ENCODE data around the gene SAP30L.

Gene SAP30L

DNA sequence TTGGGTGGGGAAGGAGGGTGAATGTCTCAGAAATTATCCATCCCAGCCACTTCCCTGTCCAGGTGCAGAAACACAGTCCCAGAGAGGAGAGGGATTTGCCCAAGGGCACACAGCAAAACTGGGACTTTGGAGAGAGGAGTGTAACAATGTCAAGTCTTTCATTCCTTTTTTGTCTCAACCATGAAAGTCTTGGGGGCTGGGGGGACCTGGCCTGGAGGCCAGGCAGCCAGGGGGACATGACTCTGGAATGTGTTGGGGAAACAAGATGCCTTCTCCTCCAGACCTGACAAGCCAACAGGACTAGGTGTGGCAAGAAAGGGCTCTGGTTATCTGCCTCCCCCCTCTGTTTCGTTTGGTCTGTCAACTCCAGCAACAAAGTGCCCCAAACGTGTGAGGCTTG lies 46.1 kb downstream of the SAP30L start:
- no peak overlapping the region for H3K4me3 ChIP-seq (ENCODE audit: low read length)
- DNase-seq (ENCODE audit: low read depth, low spot score) = no peak

DNA sequence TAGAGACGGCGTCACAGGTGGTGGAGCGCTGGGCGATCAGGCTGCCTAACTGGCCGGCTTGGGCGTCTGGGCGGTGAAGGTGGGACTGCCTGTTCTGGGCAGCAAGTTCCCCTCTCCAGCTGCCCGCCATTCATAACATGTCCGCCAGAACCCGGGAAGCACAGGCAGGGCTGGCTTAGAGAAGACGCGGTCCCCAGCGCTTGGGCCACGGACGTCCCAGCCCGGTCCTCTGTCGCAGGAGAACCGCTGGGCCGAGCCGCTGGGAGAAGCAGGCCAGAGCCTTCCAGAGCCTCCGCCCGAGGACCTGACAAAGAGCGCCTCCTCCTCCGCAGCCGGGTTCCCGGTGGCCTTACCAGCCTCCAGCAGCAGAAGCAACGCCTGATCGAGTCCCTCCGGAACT lies 47.5 kb downstream of the SAP30L start:
- H3K4me3 ChIP-seq (ENCODE audit: low read length) = no peak overlapping the region
- DNase-seq (ENCODE audit: low read depth, low spot score) = no peak

GRCh38 chr5:154494036-154494435 lies 48.2 kb downstream of the SAP30L start:
- H3K4me3 ChIP-seq (ENCODE audit: low read length) = no peak overlapping the region
- DNase-seq (ENCODE audit: low read depth, low spot score) = no peak

DNA sequence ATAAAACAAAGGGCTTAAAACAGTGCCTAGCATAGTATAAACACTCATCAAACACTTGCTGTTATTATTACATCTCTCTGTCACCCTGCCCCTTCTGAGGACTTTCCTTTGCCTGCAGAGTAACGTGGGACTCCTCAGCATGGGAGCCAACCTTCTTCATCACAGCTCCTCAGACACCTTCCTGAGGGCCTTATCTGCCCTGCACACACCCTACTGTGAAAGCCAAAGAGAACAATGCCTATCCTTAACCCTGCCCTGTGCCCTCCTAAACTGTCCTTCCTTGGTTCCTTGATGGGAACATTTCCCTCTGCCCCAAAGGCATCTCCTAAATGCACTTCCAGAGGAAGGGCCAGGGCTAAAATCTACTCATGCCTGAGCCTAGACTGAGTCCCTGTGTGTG lies 52.8 kb downstream of the SAP30L start:
- DNase-seq (ENCODE audit: low read depth, low spot score) = no peak
- no peak overlapping the region for H3K4me3 ChIP-seq (ENCODE audit: low read length)

GRCh38 chr5:154498994-154499393 lies 53.2 kb downstream of the SAP30L start:
- DNase-seq (ENCODE audit: low read depth, low spot score) = no peak
- no peak overlapping the region for H3K4me3 ChIP-seq (ENCODE audit: low read length)

DNA sequence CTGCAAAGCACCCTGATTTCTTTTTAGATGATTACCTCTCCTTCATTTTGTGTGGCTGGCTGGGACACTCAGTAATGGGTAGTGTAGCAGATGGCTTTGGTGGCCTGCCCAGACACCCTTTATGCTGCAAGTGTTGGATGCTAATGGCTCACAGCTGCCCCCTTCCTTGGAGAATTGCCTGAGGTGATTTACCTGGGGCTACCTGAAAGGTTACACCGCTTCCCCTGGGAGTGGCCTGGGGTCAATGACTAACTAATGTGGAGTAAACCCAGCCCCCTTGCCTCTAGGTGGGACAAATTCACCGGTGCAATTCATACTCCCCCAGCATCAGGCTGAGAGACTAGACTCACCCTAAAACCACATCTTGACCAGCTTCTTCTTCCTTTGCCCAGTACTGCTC lies 55.8 kb downstream of the SAP30L start:
- no peak overlapping the region for H3K4me3 ChIP-seq (ENCODE audit: low read length)
- no peak for DNase-seq (ENCODE audit: low read depth, low spot score)

- no peak for DNase-seq (ENCODE audit: low read depth, low spot score)
Measured at GRCh38 chr5:154502180-154502579, 56.4 kb downstream of the SAP30L start.

GRCh38 chr5:154503698-154504039 lies 57.9 kb downstream of the SAP30L start:
- no peak overlapping the region for H3K4me3 ChIP-seq (ENCODE audit: low read length)
- no peak for DNase-seq (ENCODE audit: low read depth, low spot score)

More at GRCh38 chr5:154502180-154502579, 56.4 kb downstream of the SAP30L start:
- no peak overlapping the region for H3K4me3 ChIP-seq (ENCODE audit: low read length)

GRCh38 chr5:154505567-154505966 lies 59.8 kb downstream of the SAP30L start:
- DNase-seq (ENCODE audit: low read depth, low spot score) = no peak
- H3K4me3 ChIP-seq (ENCODE audit: low read length) = no peak overlapping the region

DNA sequence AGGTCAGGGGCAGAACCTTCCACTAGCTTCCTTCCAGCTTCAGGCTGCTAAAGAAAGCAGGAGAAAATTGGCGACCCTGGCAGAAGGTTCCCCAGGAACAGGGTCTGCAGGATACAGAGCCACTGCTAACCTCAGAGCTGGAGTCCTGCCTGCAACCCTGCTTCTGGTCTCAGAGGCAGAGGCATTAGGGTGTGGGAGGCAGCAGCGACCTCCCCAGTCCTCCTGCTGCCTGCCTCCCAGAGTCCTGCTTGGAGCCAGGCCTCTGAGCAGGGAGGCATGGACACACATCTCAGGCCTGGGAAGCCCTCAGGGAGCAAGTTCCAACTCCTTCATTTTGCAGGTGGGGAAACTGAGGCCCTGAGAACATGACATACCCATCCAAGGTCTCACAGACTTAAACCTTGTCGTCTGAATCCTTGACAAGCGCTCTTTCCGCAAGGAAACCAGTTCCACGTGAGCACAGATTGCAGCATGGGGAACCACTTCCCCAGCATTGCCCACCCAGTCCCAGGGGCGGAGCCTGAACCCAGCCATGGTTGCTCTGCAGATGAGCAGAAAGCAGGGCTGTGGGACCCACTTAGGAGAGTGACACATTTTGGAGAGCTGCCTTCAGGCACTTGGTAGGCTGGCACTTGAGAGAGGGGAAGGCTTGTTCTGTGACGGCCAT lies 60.4 kb downstream of the SAP30L start:
- no peak for DNase-seq (ENCODE audit: low read depth, low spot score)
- no peak overlapping the region for H3K4me3 ChIP-seq (ENCODE audit: low read length)

- no peak overlapping the region for H3K4me3 ChIP-seq (ENCODE audit: low read length)
- no peak for DNase-seq (ENCODE audit: low read depth, low spot score)
Measured at GRCh38 chr5:154506716-154507080, 60.9 kb downstream of the SAP30L start.

- no peak overlapping the region for H3K4me3 ChIP-seq (ENCODE audit: low read length)
- DNase-seq (ENCODE audit: low read depth, low spot score) = peak; percentile 14
Measured at GRCh38 chr5:154508114-154508513, 62.3 kb downstream of the SAP30L start.

DNA sequence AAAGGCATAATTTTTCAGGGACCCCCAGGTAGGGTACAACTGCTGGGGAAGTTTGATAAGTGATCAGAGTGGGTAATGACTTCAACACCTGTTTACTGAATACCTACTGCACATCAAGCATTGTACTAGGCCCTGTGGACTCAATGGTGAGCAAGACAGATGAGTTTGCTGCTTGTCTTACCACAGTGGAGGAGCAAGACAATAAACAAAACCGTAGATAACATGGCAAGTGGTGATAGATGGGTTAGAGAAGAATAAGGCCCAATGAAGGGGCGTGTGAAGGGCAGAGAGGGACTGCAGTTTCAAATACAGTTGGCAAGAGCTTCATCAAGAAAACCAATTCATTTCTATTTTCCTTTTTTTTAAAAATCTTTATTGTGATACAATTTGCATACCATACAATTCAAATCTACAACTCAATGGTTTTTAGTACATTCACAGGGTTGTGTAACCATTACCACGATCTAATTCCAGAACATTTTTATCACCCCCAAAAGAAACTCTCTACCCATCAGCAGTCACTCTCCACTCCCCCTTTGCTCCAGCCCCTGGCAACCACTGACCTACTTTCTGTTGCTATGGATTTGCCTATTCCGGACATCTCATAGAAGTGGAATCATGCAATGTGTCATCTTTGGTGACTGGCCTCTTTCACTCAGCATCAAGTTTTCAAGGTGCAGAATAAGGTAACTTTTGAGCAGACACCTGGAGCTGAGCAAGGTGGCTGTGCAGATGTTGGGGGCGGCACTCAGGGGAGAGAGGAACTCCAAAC lies 64.2 kb downstream of the SAP30L start:
- DNase-seq (ENCODE audit: low read depth, low spot score) = no peak
- no peak overlapping the region for H3K4me3 ChIP-seq (ENCODE audit: low read length)

All from Jurkat, Clone E6-1 (cell line).